ENCODE measurements around the gene CFAP77. TPM values are rescaled to one million over a fixed set of nuclear protein-coding genes. Genes with fewer than 3 reads are reported as not detected.

CFAP77 gene
- total and polyA plus RNA-seq, 10 of the 15 experiments (the other 5 are each of a cell fraction or from before 2014, with no cell fraction given), result 0.33 TPM; not detected in 9

DNA sequence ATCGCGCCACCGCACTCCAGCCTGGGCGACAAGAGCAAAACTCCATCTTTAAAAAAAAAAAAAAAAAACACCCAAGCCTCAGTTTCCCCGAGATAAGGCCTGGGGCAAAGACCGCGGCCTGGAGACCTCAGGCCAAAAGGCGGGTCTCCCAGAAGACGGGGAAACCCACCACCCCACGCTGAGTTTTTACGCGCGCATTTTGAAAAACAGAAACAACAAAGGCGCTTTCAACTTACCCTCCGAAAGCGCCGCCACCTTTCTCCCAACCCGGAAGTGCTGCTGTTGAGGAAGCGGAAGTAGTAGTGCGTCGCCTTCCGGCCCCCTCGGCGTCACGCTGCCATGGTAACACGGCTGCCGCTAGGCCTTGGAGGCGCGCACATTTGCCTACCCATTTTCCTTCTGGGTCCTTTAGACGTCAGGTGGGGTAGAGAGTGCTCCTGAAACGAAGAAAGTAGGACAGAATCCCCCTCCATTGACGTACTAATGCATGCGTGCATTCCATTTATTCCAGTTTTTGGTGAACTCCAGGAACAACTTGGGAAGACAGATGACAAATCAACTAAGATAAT lies 3.4 kb upstream of the CFAP77 start, which contains the start of gene TTF1 (continued):
- TF ChIP-seq, protein P1, sequence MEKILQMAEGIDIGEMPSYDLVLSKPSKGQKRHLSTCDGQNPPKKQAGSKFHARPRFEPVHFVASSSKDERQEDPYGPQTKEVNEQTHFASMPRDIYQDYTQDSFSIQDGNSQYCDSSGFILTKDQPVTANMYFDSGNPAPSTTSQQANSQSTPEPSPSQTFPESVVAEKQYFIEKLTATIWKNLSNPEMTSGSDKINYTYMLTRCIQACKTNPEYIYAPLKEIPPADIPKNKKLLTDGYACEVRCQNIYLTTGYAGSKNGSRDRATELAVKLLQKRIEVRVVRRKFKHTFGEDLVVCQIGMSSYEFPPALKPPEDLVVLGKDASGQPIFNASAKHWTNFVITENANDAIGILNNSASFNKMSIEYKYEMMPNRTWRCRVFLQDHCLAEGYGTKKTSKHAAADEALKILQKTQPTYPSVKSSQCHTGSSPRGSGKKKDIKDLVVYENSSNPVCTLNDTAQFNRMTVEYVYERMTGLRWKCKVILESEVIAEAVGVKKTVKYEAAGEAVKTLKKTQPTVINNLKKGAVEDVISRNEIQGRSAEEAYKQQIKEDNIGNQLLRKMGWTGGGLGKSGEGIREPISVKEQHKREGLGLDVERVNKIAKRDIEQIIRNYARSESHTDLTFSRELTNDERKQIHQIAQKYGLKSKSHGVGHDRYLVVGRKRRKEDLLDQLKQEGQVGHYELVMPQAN (conservative IDR thresholded peaks at IDR 0.05), result peak; percentile 97
- TF ChIP-seq HCFC1 (IDR thresholded peaks at IDR 0.05; ENCODE audit: low read length), result peak; percentile 71
- TF ChIP-seq MEF2A (IDR thresholded peaks at IDR 0.05; ENCODE audit: insufficient read depth, low read depth, low read length), result no peak
- TF ChIP-seq MTA2 (IDR thresholded peaks at IDR 0.05; ENCODE audit: low read depth), result 0 out of 2 replicates have a peak, but pooled peaks have one; percentile 15
- peak; percentile 68 for TF ChIP-seq POLR2A (IDR thresholded peaks at IDR 0.05; ENCODE audit: low read depth, low read length)
- TF ChIP-seq TARDBP (IDR thresholded peaks at IDR 0.05; ENCODE audit: borderline replicate concordance), result no peak
- TF ChIP-seq, protein P2, sequence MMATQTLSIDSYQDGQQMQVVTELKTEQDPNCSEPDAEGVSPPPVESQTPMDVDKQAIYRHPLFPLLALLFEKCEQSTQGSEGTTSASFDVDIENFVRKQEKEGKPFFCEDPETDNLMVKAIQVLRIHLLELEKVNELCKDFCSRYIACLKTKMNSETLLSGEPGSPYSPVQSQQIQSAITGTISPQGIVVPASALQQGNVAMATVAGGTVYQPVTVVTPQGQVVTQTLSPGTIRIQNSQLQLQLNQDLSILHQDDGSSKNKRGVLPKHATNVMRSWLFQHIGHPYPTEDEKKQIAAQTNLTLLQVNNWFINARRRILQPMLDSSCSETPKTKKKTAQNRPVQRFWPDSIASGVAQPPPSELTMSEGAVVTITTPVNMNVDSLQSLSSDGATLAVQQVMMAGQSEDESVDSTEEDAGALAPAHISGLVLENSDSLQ (IDR thresholded peaks at IDR 0.05), result no peak; the same call in 1 of the 2 replicates
- TF ChIP-seq PAX5 (IDR thresholded peaks at IDR 0.05; ENCODE audit: borderline replicate concordance, low read depth, low read length), result no peak
- no peak for TF ChIP-seq ZZZ3 (IDR thresholded peaks at IDR 0.05; ENCODE audit: control insufficient read depth, insufficient read length, low read depth)
- no peak for TF ChIP-seq ZNF384 (IDR thresholded peaks at IDR 0.05; ENCODE audit: borderline replicate concordance, low read depth, low read length)
- no peak for TF ChIP-seq IRF4 (IDR thresholded peaks at IDR 0.05; ENCODE audit: low read depth, low read length)
- TF ChIP-seq, protein P3, sequence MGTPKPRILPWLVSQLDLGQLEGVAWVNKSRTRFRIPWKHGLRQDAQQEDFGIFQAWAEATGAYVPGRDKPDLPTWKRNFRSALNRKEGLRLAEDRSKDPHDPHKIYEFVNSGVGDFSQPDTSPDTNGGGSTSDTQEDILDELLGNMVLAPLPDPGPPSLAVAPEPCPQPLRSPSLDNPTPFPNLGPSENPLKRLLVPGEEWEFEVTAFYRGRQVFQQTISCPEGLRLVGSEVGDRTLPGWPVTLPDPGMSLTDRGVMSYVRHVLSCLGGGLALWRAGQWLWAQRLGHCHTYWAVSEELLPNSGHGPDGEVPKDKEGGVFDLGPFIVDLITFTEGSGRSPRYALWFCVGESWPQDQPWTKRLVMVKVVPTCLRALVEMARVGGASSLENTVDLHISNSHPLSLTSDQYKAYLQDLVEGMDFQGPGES (IDR thresholded peaks at IDR 0.05), result no peak
- TF ChIP-seq, protein P4, sequence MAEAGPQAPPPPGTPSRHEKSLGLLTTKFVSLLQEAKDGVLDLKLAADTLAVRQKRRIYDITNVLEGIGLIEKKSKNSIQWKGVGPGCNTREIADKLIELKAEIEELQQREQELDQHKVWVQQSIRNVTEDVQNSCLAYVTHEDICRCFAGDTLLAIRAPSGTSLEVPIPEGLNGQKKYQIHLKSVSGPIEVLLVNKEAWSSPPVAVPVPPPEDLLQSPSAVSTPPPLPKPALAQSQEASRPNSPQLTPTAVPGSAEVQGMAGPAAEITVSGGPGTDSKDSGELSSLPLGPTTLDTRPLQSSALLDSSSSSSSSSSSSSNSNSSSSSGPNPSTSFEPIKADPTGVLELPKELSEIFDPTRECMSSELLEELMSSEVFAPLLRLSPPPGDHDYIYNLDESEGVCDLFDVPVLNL (IDR thresholded peaks at IDR 0.05; ENCODE audit: low read depth, low read length), result peak; percentile 81
- TF ChIP-seq, protein P5, sequence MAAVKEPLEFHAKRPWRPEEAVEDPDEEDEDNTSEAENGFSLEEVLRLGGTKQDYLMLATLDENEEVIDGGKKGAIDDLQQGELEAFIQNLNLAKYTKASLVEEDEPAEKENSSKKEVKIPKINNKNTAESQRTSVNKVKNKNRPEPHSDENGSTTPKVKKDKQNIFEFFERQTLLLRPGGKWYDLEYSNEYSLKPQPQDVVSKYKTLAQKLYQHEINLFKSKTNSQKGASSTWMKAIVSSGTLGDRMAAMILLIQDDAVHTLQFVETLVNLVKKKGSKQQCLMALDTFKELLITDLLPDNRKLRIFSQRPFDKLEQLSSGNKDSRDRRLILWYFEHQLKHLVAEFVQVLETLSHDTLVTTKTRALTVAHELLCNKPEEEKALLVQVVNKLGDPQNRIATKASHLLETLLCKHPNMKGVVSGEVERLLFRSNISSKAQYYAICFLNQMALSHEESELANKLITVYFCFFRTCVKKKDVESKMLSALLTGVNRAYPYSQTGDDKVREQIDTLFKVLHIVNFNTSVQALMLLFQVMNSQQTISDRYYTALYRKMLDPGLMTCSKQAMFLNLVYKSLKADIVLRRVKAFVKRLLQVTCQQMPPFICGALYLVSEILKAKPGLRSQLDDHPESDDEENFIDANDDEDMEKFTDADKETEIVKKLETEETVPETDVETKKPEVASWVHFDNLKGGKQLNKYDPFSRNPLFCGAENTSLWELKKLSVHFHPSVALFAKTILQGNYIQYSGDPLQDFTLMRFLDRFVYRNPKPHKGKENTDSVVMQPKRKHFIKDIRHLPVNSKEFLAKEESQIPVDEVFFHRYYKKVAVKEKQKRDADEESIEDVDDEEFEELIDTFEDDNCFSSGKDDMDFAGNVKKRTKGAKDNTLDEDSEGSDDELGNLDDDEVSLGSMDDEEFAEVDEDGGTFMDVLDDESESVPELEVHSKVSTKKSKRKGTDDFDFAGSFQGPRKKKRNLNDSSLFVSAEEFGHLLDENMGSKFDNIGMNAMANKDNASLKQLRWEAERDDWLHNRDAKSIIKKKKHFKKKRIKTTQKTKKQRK (IDR thresholded peaks at IDR 0.05; ENCODE audit: low read depth, low read length), result no peak
- TF ChIP-seq, protein P6, sequence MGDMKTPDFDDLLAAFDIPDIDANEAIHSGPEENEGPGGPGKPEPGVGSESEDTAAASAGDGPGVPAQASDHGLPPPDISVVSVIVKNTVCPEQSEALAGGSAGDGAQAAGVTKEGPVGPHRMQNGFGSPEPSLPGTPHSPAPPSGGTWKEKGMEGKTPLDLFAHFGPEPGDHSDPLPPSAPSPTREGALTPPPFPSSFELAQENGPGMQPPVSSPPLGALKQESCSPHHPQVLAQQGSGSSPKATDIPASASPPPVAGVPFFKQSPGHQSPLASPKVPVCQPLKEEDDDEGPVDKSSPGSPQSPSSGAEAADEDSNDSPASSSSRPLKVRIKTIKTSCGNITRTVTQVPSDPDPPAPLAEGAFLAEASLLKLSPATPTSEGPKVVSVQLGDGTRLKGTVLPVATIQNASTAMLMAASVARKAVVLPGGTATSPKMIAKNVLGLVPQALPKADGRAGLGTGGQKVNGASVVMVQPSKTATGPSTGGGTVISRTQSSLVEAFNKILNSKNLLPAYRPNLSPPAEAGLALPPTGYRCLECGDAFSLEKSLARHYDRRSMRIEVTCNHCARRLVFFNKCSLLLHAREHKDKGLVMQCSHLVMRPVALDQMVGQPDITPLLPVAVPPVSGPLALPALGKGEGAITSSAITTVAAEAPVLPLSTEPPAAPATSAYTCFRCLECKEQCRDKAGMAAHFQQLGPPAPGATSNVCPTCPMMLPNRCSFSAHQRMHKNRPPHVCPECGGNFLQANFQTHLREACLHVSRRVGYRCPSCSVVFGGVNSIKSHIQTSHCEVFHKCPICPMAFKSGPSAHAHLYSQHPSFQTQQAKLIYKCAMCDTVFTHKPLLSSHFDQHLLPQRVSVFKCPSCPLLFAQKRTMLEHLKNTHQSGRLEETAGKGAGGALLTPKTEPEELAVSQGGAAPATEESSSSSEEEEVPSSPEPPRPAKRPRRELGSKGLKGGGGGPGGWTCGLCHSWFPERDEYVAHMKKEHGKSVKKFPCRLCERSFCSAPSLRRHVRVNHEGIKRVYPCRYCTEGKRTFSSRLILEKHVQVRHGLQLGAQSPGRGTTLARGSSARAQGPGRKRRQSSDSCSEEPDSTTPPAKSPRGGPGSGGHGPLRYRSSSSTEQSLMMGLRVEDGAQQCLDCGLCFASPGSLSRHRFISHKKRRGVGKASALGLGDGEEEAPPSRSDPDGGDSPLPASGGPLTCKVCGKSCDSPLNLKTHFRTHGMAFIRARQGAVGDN (IDR thresholded peaks at IDR 0.05), result no peak
- TF ChIP-seq FOXK2 (IDR thresholded peaks at IDR 0.05), result 0 out of 2 replicates have a peak, but pooled peaks have one; percentile 35
- TF ChIP-seq NR2C2 (IDR thresholded peaks at IDR 0.05; ENCODE audit: borderline replicate concordance, control insufficient read depth, insufficient read length, low read depth), result no peak
